NT2/D1 (cell line): ENCODE results near the gene FAM162A.

ENCODE experiments used
- SUZ12 ChIP-seq: IDR thresholded peaks from 2 replicates; pipeline ENCODE4 v1.6.1; 2011; ENCODE audit not compliant: insufficient read length, insufficient read depth; ENCODE audit errors: extremely low read depth
- ZNF274 ChIP-seq: IDR thresholded peaks from 2 replicates; pipeline ENCODE4 v1.6.1; 2011; ENCODE audit warnings: mild to moderate bottlenecking, low read depth, low read length

DNA sequence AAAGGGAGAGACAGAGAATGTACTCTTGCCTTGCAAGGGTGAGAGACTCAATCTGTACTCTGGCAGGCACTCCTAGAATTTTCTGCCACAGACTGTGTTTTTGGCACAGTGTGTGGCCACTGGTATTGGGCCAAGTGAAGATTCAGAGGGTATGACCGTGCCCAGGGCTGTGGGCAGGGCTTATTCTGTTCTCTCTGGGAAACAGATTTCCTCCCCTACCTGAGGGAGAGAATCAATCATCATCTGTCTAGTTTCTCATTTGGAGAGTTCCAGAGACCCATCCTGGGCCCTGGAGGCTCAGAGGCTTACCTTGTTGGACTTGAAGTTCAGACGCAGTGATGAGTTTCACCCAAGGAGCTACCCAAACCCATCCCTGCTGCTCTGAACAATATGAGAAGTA lies 30.8 kb upstream of the FAM162A start:
- TF ChIP-seq ZNF274 = no peak
- TF ChIP-seq SUZ12 = no peak
